ENCODE results near the gene SYT12. TPM values are rescaled to one million over a fixed set of nuclear protein-coding genes. Genes with fewer than 3 reads are reported as not detected.

SYT12 gene
- total and polyA plus RNA-seq, 8 donors: 0.06 to 0.61 (median 0.11) TPM; not detected in 1

DNA sequence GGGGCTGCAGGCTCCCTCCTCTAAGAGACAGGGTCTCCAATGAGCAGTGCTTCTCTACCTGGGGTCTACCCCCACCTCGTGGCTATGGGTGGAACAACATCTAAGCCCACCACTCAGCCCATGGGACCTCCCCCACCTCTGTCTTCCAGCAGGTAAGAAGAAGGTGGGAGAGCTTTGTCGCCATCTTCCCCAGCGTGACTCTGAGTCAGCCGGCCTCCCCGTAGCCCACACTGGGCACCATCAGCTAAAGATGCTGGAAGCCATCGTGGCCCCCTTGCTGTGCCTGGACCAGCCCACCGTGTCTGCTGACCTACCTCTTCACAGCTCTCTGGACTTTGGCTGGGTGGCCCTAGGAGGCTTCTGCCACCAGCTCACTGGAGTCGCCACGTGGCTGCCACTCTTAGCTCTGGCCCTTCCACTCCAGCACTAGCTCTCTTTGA is 46.9 kb upstream of the SYT12 start:
- peaks cover 0 to 13% of the 10 kb centered on the region in 2 donors for H3K27me3 ChIP-seq
- peaks cover 0 to 14% of the 10 kb centered on the region in 2 donors for H3K9me3 ChIP-seq
- TF ChIP-seq, protein P1, sequence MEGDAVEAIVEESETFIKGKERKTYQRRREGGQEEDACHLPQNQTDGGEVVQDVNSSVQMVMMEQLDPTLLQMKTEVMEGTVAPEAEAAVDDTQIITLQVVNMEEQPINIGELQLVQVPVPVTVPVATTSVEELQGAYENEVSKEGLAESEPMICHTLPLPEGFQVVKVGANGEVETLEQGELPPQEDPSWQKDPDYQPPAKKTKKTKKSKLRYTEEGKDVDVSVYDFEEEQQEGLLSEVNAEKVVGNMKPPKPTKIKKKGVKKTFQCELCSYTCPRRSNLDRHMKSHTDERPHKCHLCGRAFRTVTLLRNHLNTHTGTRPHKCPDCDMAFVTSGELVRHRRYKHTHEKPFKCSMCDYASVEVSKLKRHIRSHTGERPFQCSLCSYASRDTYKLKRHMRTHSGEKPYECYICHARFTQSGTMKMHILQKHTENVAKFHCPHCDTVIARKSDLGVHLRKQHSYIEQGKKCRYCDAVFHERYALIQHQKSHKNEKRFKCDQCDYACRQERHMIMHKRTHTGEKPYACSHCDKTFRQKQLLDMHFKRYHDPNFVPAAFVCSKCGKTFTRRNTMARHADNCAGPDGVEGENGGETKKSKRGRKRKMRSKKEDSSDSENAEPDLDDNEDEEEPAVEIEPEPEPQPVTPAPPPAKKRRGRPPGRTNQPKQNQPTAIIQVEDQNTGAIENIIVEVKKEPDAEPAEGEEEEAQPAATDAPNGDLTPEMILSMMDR (IDR thresholded peaks at IDR 0.05): peak; percentile 23 to 28
- peaks cover 3 to 6% of the 10 kb centered on the region in 2 donors for H3K4me1 ChIP-seq
- ATAC-seq (peak; percentile 13), DNase-seq (peak in 1 of 4 donors; percentile 20)
- no peak overlapping the region for H3K27ac ChIP-seq
- no peaks in the 10 kb centered on the region for H3K36me3 ChIP-seq
- intact Hi-C loops (cut with DNase I): no loop called here
- H3K4me3 ChIP-seq: no peak overlapping the region

DNA sequence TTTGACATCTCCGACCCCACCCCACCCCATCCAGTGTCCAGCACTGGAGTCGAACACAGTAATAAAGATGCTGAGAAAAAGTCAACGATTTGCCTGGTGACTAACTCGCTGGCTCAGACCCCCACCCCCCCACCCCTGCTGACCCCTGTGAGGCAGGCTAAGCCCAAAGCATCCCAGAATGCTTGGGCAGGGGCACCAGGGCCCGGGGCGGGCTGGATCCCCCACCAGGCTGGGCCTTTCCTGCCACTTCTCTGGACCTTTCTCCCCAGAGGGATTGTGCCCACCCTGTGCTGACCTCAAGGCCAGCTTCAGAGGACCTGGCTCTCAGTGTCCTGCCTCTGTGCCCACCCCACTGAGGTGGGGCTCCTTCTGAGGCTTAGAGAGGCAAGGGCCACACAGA is 46.0 kb upstream of the SYT12 start:
- H3K4me1 ChIP-seq: peaks cover 5 to 7% of the 10 kb centered on the region in 2 donors
- no peak for ATAC-seq
- no peak overlapping the region for H3K4me3 ChIP-seq
- intact Hi-C loops (cut with DNase I): no loop called here
- H3K36me3 ChIP-seq: no peaks in the 10 kb centered on the region
- peaks cover 0 to 14% of the 10 kb centered on the region in 2 donors for H3K9me3 ChIP-seq
- no peak overlapping the region for H3K27ac ChIP-seq
- H3K27me3 ChIP-seq: peaks cover 0 to 13% of the 10 kb centered on the region in 2 donors
- TF ChIP-seq, protein P1 (IDR thresholded peaks at IDR 0.05): no peak
- DNase-seq: no peak

DNA sequence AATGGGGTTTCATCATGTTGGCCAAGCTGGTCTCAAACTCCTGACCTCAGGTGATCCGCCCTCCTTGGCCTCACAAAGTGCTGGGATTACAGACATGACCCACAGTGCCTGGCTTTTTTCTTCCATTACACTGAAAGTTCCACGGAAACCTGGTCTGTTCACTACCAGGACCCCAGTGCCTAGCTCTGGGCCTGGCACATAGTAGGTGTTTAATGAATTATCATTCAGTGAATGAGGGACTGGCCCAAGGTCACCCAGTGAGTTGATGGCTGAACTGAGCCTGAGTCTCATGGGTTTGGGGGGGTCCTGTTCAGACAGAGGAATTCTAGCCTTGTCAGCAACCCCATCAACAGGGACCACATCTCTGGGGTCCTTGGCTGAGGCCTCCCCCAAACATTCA is 44.7 kb upstream of the SYT12 start:
- ATAC-seq: no peak
- no peak overlapping the region for H3K4me3 ChIP-seq
- TF ChIP-seq, protein P1 (IDR thresholded peaks at IDR 0.05): no peak
- H3K4me1 ChIP-seq: peaks cover 5 to 13% of the 10 kb centered on the region in 2 donors
- H3K27me3 ChIP-seq: peaks cover 0 to 13% of the 10 kb centered on the region in 2 donors
- DNase-seq: no peak
- H3K27ac ChIP-seq: no peak overlapping the region
- H3K9me3 ChIP-seq: peaks cover 0 to 14% of the 10 kb centered on the region in 2 donors
- no peaks in the 10 kb centered on the region for H3K36me3 ChIP-seq
- intact Hi-C loops (cut with DNase I): no loop called here

DNA sequence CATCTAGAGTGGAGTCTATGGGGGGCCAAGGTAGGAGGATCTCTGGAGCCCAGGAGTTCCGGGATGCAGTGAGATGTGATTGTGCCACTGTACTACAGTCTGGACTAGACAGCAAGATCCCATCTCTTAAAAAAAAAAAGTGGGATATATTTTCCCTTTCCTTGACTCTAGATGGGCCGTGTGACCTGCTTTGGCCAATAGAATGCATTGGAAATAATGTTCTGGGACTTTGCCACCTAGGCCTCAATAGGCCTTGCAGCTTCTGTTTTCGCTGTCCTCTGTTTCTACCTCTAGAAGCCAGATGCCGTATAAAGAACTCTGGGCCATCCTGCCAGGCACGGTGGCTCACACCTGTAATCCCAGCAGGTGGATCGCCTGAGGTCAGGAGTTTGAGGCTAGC is 44.2 kb upstream of the SYT12 start:
- H3K27ac ChIP-seq: no peak overlapping the region
- TF ChIP-seq, protein P1 (IDR thresholded peaks at IDR 0.05): no peak
- H3K27me3 ChIP-seq: peaks cover 0 to 13% of the 10 kb centered on the region in 2 donors
- no peak for DNase-seq
- intact Hi-C loops (cut with DNase I): no loop called here
- peaks cover 5 to 13% of the 10 kb centered on the region in 2 donors for H3K4me1 ChIP-seq
- H3K4me3 ChIP-seq: no peak overlapping the region
- H3K9me3 ChIP-seq: peaks cover 0 to 14% of the 10 kb centered on the region in 2 donors
- no peak for ATAC-seq
- H3K36me3 ChIP-seq: no peaks in the 10 kb centered on the region

DNA sequence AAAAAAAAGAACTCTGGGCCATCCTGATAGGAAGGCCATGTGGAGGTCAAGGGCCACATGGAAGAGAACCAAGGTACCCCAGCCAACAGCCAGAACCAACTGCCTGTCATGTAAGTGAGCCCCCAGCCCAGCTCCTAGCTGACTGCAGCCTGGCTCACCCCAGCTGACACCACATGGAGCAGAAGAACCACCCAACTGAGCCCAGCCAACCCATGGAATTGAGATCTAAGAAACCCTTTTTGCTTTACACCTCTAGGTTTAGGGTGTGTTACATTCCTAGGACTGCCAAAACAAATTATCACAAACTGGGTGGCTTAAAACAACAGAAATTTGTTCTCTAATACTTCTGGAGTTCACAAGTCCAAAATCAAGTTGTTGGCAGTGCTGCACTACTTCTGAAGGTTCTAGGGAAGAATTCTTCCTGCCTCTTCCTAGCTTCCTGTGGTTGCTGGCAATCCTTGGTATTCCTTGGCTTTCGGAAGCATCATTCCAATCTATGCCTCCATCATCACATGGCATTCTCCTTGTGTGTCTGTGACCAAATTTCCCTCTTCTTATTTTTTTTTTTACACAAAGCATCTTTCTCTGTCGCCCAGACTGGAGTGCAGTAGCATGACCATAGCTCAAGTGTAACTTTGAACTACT is 43.5 kb upstream of the SYT12 start:
- intact Hi-C loops (cut with DNase I): no loop called here
- TF ChIP-seq, protein P1 (IDR thresholded peaks at IDR 0.05): no peak
- peaks cover 5 to 13% of the 10 kb centered on the region in 2 donors for H3K4me1 ChIP-seq

More for the DNA sequence above, 43.5 kb upstream of the SYT12 start:
- peaks cover 0 to 13% of the 10 kb centered on the region in 2 donors for H3K27me3 ChIP-seq
- no peak overlapping the region for H3K4me3 ChIP-seq
- no peaks in the 10 kb centered on the region for H3K36me3 ChIP-seq
- no peak overlapping the region for H3K27ac ChIP-seq
- peaks cover 0 to 14% of the 10 kb centered on the region in 2 donors for H3K9me3 ChIP-seq
- DNase-seq (no peak), ATAC-seq (no peak)

Data from left lung (tissue), 10 donors.